K562 (cell line): ENCODE data around the gene SPATA21. TPM values are rescaled to one million over a fixed set of nuclear protein-coding genes. Genes with fewer than 3 reads are reported as not detected.

Experiments used
- ATAC-seq: fragments of 200-7000 bp; cut with Tn5 transposase; 3 replicates; pipeline ENCODE4 v1.9.1; 2020; ENCODE audit warnings: moderate library complexity
- BruUV-seq: library from RNA; stranded (reverse); fragments of 400-500 nt; replicated peaks from 2 replicates; lab custom pipeline; 2021; lab: Mats Ljungman, UMichigan
- CTCF ChIA-PET: fragments of 300-600 bp; formaldehyde crosslinking; extraction: SDS; loops from one replicate; lab custom pipeline; 2021; ENCODE audit warnings: low intra/inter-chr PET ratio; lab: Yijun Ruan, JAX
- POLR2A ChIA-PET: fragments of 300-600, 350-650 bp; sonication (Branson Sonifier 250); formaldehyde crosslinking; extraction: SDS; loops from one replicate; lab custom pipeline; 2021; ENCODE audit warnings: antibody characterized with exemption, inconsistent platforms; lab: Yijun Ruan, JAX
- DNase-seq, 4 experiments: peaks; one replicate each; pipeline versions ENCODE4 v3.0.0 to v3.0.0-alpha.2; 2011 to 2018; ENCODE audit warnings: low spot score in 3 of 4, mixed read lengths in 3 of 4; ENCODE audit errors: extremely low read depth in 1 of 4
- FAIRE-seq: peaks from 2 replicates; lab custom pipeline; 2011; peaks lifted over from hg19 to GRCh38; lab: Jason Lieb, UNC
- H2AFZ ChIP-seq: 2 replicates; pipeline ENCODE4 v1.6.0; 2011; ENCODE audit warnings: low read depth, low read length, control low read depth, inconsistent platforms
- H3K27ac ChIP-seq: fragments of 200-600 bp; 3 replicates; pipeline ENCODE4 v1.8.0; 2011; ENCODE audit warnings: low read depth, mild to moderate bottlenecking, control low read depth, inconsistent platforms, low read length, moderate library complexity, mixed read lengths; ENCODE audit errors: extremely low read depth
- H3K27me3 ChIP-seq, 2 experiments: fragments of 300-600 bp in 1 of 2; 2 replicates in 1 of 2; 3 replicates in 1 of 2; pipeline versions ENCODE4 v1.6.0 to v1.8.0; 2011; ENCODE audit warnings: inconsistent platforms in 2 of 2, low read length in 2 of 2, mild to moderate bottlenecking in 1 of 2, mixed read lengths in 1 of 2, moderate library complexity in 1 of 2; ENCODE audit not compliant: control insufficient read depth in 2 of 2, insufficient read depth in 2 of 2
- H3K36me3 ChIP-seq: fragments of 300-600 bp; 3 replicates; pipeline ENCODE4 v1.8.0; 2011; ENCODE audit warnings: mild to moderate bottlenecking, low read length, inconsistent platforms; ENCODE audit not compliant: control insufficient read depth, insufficient read depth
- H3K4me1 ChIP-seq, 2 experiments: fragments of 200-600 bp in 1 of 2; replicated peaks in 1 of 2; 2 replicates in 1 of 2; 3 replicates in 1 of 2; pipeline versions ENCODE4 v1.5.1 to v1.8.0; 2011; ENCODE audit warnings: inconsistent platforms in 2 of 2, low read length in 2 of 2, mild to moderate bottlenecking in 1 of 2, mixed read lengths in 1 of 2, moderate library complexity in 1 of 2; ENCODE audit not compliant: control insufficient read depth in 2 of 2, insufficient read depth in 2 of 2
- H3K4me2 ChIP-seq: 2 replicates; pipeline ENCODE4 v1.6.1; 2011; ENCODE audit warnings: low read length, control low read depth, inconsistent platforms, mixed read lengths; ENCODE audit not compliant: insufficient read depth
- H3K4me3 ChIP-seq: fragments of 200-600 bp; sonication (generic), shearing (Covaris generic); 2 replicates; pipeline ENCODE4 v1.5.1; 2016; ENCODE audit warnings: control low read depth, inconsistent platforms
- H3K79me2 ChIP-seq: fragments of 200-600 bp; 3 replicates; pipeline ENCODE4 v1.8.0; 2011; ENCODE audit warnings: low read length, inconsistent platforms; ENCODE audit not compliant: control insufficient read depth, insufficient read depth
- H3K9ac ChIP-seq, 2 experiments: 2 replicates each; pipeline versions ENCODE4 v1.6.0 to v1.6.1; 2011; ENCODE audit warnings: low read depth in 2 of 2, low read length in 2 of 2, control low read depth in 1 of 2, inconsistent platforms in 1 of 2, mild to moderate bottlenecking in 1 of 2, mixed read lengths in 1 of 2; ENCODE audit not compliant: insufficient read depth in 1 of 2
- H3K9me1 ChIP-seq: one replicate; pipeline ENCODE4 v1.6.0; 2011; ENCODE audit warnings: inconsistent platforms, mild to moderate bottlenecking, low read length, moderate library complexity; ENCODE audit not compliant: control insufficient read depth, insufficient read depth
- H3K9me3 ChIP-seq: replicated peaks from 2 replicates; pipeline ENCODE4 v1.5.1; 2011; ENCODE audit warnings: low read depth, low read length, inconsistent platforms; ENCODE audit not compliant: control insufficient read depth, insufficient read depth
- H4K20me1 ChIP-seq: replicated peaks from 2 replicates; pipeline ENCODE4 v1.6.1; 2011; ENCODE audit warnings: low read length, inconsistent platforms, mixed read lengths; ENCODE audit not compliant: control insufficient read depth, insufficient read depth
- GTF2F1 ChIP-seq: IDR thresholded peaks from 2 replicates; pipeline ENCODE4 v1.6.1; 2011; ENCODE audit warnings: low read depth, low read length, improper control_type of control experiment
- JUN ChIP-seq, 2 experiments: sonication (generic) in 1 of 2; formaldehyde crosslinking in 1 of 2; IDR thresholded peaks; 2 replicates each; pipeline versions ENCODE4 v1.6.1 to v1.8.0; 2012 to 2022; ENCODE audit warnings: borderline replicate concordance in 2 of 2, mild to moderate bottlenecking in 2 of 2, improper control_type of control experiment in 1 of 2, low read depth in 1 of 2, low read length in 1 of 2, missing genetic modification reagents in 1 of 2
- MBD2 ChIP-seq: sonication (generic); IDR thresholded peaks from 2 replicates; pipeline ENCODE4 v1.6.1; 2016; ENCODE audit warnings: low read depth, borderline replicate concordance
- MTA1 ChIP-seq: fragments of 450-650 bp; IDR thresholded peaks from 2 replicates; pipeline ENCODE4 v1.6.1; 2017; ENCODE audit warnings: borderline replicate concordance
- WGBS: fragments of 100-300 bp; shearing (Covaris generic); methylation state at CpG from one replicate; pipeline ENCODE4 v1.1.6; 2016; ENCODE audit warnings: low coverage, mixed read lengths; ENCODE audit not compliant: insufficient coverage; ENCODE audit errors: missing lambda C conversion rate; 5-methylcytosine and 5-hydroxymethylcytosine counted together
- in situ Hi-C: fragments of 300-500 bp; cut with MboI; formaldehyde crosslinking; loops from 4 replicates; pipeline ENCODE4 v1.15.0; 2018; ENCODE audit warnings: inconsistent platforms, mixed read lengths
- intact Hi-C: fragments of 100-400 bp; cut with micrococcal nuclease; formaldehyde crosslinking; loops from 2 replicates; pipeline ENCODE4 v1.14.2; 2022
- polyA plus RNA-seq, 8 experiments: library from polyadenylated mRNA; depleted of rRNA in 4 of 8; stranded (reverse) in 5 of 8; unstranded in 3 of 8; fragments of >200 nt; fragmentation: Nextera tagmentation in 2 of 8; fragmentation: Illumina TruSeq in 1 of 8; extraction: Ambion mirVana in 2 of 8; extraction: Trizol in 1 of 8; gene quantifications; 2 replicates each; pipeline versions ENCODE4 v1.2.1 to v1.2.3, GENCODE V29; 2011 to 2014; ENCODE audit warnings: inconsistent platforms in 1 of 8, missing spikeins in 1 of 8
- total RNA-seq, 7 experiments: library from RNA; depleted of rRNA in 6 of 7; stranded (reverse); fragments of >200 nt in 6 of 7; fragmentation: Illumina TruSeq in 2 of 7; extraction: Trizol in 2 of 7; gene quantifications; 2 replicates each; pipeline versions ENCODE4 v1.2.1 to v1.2.3, GENCODE V29; 2011 to 2021; ENCODE audit warnings: low replicate concordance in 1 of 7
- TF ChIP-seq, protein P1 (sequence below): fragments of 200-600 bp; sonication (generic); IDR thresholded peaks from one replicate; pipeline ENCODE4 v1.6.1; 2012; ENCODE audit warnings: mild to moderate bottlenecking, low read depth, low read length, inconsistent platforms

The SPATA21 gene
- total and polyA plus RNA-seq, 9 of the 15 experiments (the other 6 are each of a cell fraction or from before 2014, with no cell fraction given) = 0.10 to 0.36 (median 0.13) TPM; not detected in 3

DNA sequence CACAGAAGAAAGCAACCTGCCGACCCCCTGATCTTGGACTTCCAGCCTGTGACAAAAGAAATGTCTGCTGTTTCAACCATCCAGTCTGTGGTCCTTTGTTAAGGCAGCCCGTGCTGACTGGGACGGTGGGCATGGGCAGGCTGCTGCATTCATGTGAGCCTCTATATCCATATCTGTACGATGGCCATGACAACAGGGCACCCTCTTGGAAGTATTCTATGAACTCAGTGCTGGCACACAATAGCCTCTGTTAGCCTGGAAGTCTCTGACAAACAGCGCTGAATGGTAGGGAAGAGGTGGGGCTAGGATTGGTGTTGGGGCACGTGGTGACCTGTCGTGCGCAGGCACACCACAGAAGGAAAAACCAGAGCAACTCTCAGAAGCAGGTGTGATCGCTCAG is 30.4 kb downstream of the SPATA21 start:
- CTCF ChIA-PET = no interaction called here

More for the DNA sequence above, 30.4 kb downstream of the SPATA21 start:
- in situ Hi-C loops = no loop called here
- peaks cover 0 to 15% of the 10 kb centered on the region in 2 experiments; a peak in 3 of 5 replicates for H3K4me1 ChIP-seq
- 31% methylated on average over 9 of the region's 9 CpGs for WGBS
- TF ChIP-seq MBD2 (no peak), JUN (IDR thresholded peaks at IDR 0.05; ENCODE audit: borderline replicate concordance, low read depth, low read length) (no peak), JUN (CRISPR knock-in tag; IDR thresholded peaks at IDR 0.05; ENCODE audit: borderline replicate concordance) (no peak), MTA1 (no peak), GTF2F1 (no peak)
- TF ChIP-seq, protein P1, sequence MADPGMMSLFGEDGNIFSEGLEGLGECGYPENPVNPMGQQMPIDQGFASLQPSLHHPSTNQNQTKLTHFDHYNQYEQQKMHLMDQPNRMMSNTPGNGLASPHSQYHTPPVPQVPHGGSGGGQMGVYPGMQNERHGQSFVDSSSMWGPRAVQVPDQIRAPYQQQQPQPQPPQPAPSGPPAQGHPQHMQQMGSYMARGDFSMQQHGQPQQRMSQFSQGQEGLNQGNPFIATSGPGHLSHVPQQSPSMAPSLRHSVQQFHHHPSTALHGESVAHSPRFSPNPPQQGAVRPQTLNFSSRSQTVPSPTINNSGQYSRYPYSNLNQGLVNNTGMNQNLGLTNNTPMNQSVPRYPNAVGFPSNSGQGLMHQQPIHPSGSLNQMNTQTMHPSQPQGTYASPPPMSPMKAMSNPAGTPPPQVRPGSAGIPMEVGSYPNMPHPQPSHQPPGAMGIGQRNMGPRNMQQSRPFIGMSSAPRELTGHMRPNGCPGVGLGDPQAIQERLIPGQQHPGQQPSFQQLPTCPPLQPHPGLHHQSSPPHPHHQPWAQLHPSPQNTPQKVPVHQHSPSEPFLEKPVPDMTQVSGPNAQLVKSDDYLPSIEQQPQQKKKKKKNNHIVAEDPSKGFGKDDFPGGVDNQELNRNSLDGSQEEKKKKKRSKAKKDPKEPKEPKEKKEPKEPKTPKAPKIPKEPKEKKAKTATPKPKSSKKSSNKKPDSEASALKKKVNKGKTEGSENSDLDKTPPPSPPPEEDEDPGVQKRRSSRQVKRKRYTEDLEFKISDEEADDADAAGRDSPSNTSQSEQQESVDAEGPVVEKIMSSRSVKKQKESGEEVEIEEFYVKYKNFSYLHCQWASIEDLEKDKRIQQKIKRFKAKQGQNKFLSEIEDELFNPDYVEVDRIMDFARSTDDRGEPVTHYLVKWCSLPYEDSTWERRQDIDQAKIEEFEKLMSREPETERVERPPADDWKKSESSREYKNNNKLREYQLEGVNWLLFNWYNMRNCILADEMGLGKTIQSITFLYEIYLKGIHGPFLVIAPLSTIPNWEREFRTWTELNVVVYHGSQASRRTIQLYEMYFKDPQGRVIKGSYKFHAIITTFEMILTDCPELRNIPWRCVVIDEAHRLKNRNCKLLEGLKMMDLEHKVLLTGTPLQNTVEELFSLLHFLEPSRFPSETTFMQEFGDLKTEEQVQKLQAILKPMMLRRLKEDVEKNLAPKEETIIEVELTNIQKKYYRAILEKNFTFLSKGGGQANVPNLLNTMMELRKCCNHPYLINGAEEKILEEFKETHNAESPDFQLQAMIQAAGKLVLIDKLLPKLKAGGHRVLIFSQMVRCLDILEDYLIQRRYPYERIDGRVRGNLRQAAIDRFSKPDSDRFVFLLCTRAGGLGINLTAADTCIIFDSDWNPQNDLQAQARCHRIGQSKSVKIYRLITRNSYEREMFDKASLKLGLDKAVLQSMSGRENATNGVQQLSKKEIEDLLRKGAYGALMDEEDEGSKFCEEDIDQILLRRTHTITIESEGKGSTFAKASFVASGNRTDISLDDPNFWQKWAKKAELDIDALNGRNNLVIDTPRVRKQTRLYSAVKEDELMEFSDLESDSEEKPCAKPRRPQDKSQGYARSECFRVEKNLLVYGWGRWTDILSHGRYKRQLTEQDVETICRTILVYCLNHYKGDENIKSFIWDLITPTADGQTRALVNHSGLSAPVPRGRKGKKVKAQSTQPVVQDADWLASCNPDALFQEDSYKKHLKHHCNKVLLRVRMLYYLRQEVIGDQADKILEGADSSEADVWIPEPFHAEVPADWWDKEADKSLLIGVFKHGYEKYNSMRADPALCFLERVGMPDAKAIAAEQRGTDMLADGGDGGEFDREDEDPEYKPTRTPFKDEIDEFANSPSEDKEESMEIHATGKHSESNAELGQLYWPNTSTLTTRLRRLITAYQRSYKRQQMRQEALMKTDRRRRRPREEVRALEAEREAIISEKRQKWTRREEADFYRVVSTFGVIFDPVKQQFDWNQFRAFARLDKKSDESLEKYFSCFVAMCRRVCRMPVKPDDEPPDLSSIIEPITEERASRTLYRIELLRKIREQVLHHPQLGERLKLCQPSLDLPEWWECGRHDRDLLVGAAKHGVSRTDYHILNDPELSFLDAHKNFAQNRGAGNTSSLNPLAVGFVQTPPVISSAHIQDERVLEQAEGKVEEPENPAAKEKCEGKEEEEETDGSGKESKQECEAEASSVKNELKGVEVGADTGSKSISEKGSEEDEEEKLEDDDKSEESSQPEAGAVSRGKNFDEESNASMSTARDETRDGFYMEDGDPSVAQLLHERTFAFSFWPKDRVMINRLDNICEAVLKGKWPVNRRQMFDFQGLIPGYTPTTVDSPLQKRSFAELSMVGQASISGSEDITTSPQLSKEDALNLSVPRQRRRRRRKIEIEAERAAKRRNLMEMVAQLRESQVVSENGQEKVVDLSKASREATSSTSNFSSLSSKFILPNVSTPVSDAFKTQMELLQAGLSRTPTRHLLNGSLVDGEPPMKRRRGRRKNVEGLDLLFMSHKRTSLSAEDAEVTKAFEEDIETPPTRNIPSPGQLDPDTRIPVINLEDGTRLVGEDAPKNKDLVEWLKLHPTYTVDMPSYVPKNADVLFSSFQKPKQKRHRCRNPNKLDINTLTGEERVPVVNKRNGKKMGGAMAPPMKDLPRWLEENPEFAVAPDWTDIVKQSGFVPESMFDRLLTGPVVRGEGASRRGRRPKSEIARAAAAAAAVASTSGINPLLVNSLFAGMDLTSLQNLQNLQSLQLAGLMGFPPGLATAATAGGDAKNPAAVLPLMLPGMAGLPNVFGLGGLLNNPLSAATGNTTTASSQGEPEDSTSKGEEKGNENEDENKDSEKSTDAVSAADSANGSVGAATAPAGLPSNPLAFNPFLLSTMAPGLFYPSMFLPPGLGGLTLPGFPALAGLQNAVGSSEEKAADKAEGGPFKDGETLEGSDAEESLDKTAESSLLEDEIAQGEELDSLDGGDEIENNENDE = no peak
- TF ChIP-seq, all 486 proteins: peak for 0
- intact Hi-C loops = no loop called here
- no TSS peak for BruUV-seq
- FAIRE-seq (no peak), ATAC-seq (no peak), DNase-seq (no peak)
- Histone ChIP-seq H3K9me1 (peaks cover 5% of the 10 kb centered on the region), H3K4me2 (no peak overlapping the region), H3K9ac (peak overlapping the region in 1 of 2 experiments; percentile 47; a peak in 1 of 4 replicates), H3K27me3 (no peaks in the 10 kb centered on the region), H3K4me3 (no peak overlapping the region), H3K9me3 (no peaks in the 10 kb centered on the region), H4K20me1 (no peaks in the 10 kb centered on the region), H3K27ac (no peak overlapping the region), H3K36me3 (no peaks in the 10 kb centered on the region), H2AFZ (no peak overlapping the region), H3K79me2 (no peaks in the 10 kb centered on the region)
- POLR2A ChIA-PET = interaction anchor here (0.5 to 1.3 kb wide), 3 partner anchors 13 to 232 kb away, joined by 3 to 4 read pairs (median 3); no protein-coding TSS in a partner anchor
